Chondrocyte (in vitro differentiated cells): ENCODE measurements around the gene SRPX. TPM values are rescaled to one million over a fixed set of nuclear protein-coding genes. Genes with fewer than 3 reads are reported as not detected.

Experiments used
- DNase-seq: peaks from one replicate; pipeline ENCODE4 v3.0.0; 2021; ENCODE audit warnings: mixed read lengths, low spot score
- H3K27ac Mint-ChIP-seq: one replicate; pipeline ENCODE4 v1.8.0; 2021; ENCODE audit warnings: mild to moderate bottlenecking, moderate library complexity, mixed read lengths; ENCODE audit not compliant: unreplicated experiment
- H3K27me3 Mint-ChIP-seq: 2 replicates; pipeline ENCODE4 v1.8.0; 2021; ENCODE audit warnings: low read depth, mixed read lengths
- H3K36me3 Mint-ChIP-seq: 2 replicates; pipeline ENCODE4 v1.8.0; 2021; ENCODE audit warnings: low read depth, mixed read lengths
- H3K4me1 Mint-ChIP-seq: 2 replicates; pipeline ENCODE4 v1.8.0; 2021; ENCODE audit warnings: low read depth, mild to moderate bottlenecking, mixed read lengths
- H3K4me3 Mint-ChIP-seq: one replicate; pipeline ENCODE4 v1.8.0; 2021; ENCODE audit warnings: mild to moderate bottlenecking, moderate library complexity, mixed read lengths; ENCODE audit not compliant: unreplicated experiment
- H3K9me3 Mint-ChIP-seq: 2 replicates; pipeline ENCODE4 v1.8.0; 2021; ENCODE audit warnings: low read depth, mixed read lengths
- total RNA-seq: library from RNA; stranded (reverse); gene quantifications from 3 replicates; pipeline ENCODE4 v1.2.1, GENCODE V29; 2021
- TF ChIP-seq, protein P1 (sequence below): fragments of 200-600 bp; sonication (generic); IDR thresholded peaks from 2 replicates; pipeline ENCODE4 v1.5.0; 2021; ENCODE audit warnings: antibody characterized with exemption, mild to moderate bottlenecking, moderate library complexity

Gene SRPX
- total RNA-seq, 1 donor from 2014 or later: 35.8 TPM

DNA sequence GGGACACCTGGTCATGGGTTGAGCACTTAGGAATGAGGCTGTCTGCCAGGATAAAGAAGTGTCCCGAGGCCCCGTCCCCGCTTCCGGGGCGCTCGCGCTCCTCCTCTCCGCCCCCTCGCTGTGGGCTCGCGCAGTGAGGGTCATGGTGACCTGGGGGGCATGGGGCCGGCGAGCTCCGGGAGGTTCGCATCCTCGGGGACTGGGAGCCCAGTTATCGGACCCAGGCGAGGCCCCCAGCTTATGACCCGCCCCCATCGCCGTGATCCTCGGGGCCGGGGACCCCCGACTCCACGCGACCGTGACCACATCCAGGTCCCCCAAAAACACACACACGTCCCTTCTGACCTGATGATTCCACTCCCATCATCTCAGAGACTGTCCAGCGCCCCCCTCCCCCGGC, 35.3 kb upstream of the SRPX start:
- DNase-seq: peak; percentile 78
- Mint-ChIP-seq H3K9me3 (no peaks in the 10 kb centered on the region), H3K4me3 (no peak overlapping the region), H3K36me3 (no peaks in the 10 kb centered on the region), H3K27me3 (no peaks in the 10 kb centered on the region), H3K4me1 (peaks cover 2% of the 10 kb centered on the region), H3K27ac (no peak overlapping the region)
- TF ChIP-seq, protein P1, sequence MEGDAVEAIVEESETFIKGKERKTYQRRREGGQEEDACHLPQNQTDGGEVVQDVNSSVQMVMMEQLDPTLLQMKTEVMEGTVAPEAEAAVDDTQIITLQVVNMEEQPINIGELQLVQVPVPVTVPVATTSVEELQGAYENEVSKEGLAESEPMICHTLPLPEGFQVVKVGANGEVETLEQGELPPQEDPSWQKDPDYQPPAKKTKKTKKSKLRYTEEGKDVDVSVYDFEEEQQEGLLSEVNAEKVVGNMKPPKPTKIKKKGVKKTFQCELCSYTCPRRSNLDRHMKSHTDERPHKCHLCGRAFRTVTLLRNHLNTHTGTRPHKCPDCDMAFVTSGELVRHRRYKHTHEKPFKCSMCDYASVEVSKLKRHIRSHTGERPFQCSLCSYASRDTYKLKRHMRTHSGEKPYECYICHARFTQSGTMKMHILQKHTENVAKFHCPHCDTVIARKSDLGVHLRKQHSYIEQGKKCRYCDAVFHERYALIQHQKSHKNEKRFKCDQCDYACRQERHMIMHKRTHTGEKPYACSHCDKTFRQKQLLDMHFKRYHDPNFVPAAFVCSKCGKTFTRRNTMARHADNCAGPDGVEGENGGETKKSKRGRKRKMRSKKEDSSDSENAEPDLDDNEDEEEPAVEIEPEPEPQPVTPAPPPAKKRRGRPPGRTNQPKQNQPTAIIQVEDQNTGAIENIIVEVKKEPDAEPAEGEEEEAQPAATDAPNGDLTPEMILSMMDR: no peak

DNA sequence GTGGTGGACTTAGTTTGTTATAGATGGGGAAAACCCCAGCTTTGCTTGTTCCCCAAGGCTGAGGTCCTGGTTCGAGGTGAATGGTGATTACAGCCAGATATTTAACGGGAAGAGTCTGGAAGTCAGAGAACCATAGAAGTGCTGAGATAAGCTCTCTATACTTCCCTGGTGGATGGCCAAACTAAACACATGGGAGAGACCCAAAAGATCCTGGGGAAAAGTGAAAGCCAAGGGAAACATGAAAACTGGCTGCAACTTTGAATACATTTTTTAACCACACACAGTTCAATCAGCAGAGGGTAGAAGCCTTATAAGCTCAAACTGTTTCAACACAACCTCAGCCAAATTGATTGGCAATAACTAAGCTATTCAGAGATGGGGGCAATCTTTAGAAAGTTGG, 29.3 kb upstream of the SRPX start:
- DNase-seq: no peak

DNA sequence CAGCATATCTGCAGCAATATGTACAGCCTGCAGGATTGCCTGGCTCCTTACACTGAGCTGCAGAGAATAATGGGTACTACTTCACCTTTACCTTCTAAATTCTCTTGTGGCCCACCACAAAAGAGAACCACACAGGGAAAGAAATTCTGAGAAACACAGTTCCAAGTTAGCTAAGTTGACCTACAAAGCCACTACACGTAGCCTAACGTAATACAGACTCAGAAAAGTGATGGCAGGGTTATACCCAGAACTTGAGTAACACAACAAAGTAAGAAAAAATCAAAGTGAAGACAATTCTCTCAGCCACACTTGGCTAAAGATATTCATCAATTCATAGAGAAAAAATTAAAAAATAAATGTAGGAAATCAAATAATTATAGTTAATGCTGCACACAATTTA, 26.4 kb upstream of the SRPX start:
- Mint-ChIP-seq H3K9me3 (peaks cover 4% of the 10 kb centered on the region), H3K4me3 (no peak overlapping the region), H3K36me3 (no peaks in the 10 kb centered on the region), H3K27me3 (no peaks in the 10 kb centered on the region), H3K27ac (no peak overlapping the region), H3K4me1 (peaks cover 8% of the 10 kb centered on the region)
- TF ChIP-seq, protein P1: no peak
- DNase-seq: no peak

More for the DNA sequence above, 29.3 kb upstream of the SRPX start:
- H3K36me3 Mint-ChIP-seq: no peaks in the 10 kb centered on the region
- H3K9me3 Mint-ChIP-seq: no peaks in the 10 kb centered on the region
- H3K4me3 Mint-ChIP-seq: no peak overlapping the region
- TF ChIP-seq, protein P1: no peak
- peaks cover 8% of the 10 kb centered on the region for H3K4me1 Mint-ChIP-seq
- no peak overlapping the region for H3K27ac Mint-ChIP-seq
- no peaks in the 10 kb centered on the region for H3K27me3 Mint-ChIP-seq

DNA sequence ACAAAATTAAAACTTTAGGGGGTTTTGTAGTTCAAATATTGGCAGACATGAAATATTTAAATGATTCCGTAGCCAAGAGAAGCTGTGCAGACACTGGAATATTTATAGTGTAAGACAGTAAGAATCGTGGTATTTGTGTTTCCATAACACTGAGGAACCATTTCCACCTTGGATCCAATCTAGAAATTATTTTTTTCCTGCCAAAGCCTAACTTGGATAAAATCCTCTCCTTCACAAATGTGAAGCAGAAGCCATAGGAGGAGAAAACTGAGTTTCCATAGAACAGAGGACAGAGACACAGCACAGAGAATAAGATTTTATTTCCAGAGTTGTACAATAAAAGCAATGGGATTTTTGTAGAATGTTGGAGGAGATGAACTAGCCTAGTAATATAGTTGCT, 19.9 kb upstream of the SRPX start:
- no peak overlapping the region for H3K4me3 Mint-ChIP-seq
- peaks cover 7% of the 10 kb centered on the region for H3K9me3 Mint-ChIP-seq
- DNase-seq: no peak
- H3K4me1 Mint-ChIP-seq: no peaks in the 10 kb centered on the region
- no peaks in the 10 kb centered on the region for H3K36me3 Mint-ChIP-seq
- H3K27me3 Mint-ChIP-seq: no peaks in the 10 kb centered on the region
- TF ChIP-seq, protein P1: no peak
- no peak overlapping the region for H3K27ac Mint-ChIP-seq

DNA sequence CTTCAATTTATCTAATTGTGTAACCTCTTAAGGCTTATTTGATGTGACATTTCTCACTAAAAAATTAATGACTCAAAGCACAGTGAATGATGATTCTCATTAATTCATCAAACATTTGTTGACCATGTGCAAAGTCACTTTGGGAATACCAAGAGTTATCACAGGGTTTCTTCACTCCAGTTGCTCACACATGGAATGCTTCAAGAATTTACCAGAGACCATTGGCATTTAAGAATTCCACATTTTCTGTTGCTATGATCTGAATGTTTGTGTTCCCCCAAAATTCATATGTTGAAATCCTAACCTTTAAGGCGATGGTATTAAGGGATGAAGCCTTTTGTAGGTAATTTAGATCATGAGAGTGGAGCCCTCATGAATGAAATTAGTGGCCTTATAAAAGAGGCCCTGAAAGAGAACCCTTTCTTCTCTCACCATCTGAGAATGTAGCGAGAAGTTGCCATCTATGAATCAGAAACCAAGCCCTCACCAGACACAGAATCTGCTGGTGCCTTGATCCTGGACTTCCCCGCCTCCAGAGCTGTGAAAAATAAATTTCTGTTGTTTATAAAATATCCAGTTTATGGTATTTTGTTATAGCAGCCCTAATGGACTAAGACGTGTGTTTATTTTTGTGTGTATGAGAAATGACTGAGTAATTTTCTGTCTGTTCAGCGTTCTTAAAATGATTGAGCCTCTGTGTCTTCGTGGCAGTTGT, 16.4 kb upstream of the SRPX start:
- H3K9me3 Mint-ChIP-seq: peaks cover 14% of the 10 kb centered on the region
- TF ChIP-seq, protein P1: no peak
- no peaks in the 10 kb centered on the region for H3K36me3 Mint-ChIP-seq
- H3K27me3 Mint-ChIP-seq: no peaks in the 10 kb centered on the region
- H3K27ac Mint-ChIP-seq: no peak overlapping the region
- no peak for DNase-seq
- no peak overlapping the region for H3K4me3 Mint-ChIP-seq
- H3K4me1 Mint-ChIP-seq: peaks cover 8% of the 10 kb centered on the region
